Endometrium (tissue), 2 donors: Measurements from ENCODE around the gene GMDS.
"Not testable (repeated sequence)": the region's sequence is repeated elsewhere in the genome, so short reads cannot be mapped to it uniquely, and the experiment has no call there.

ENCODE experiments used
- FAIRE-seq: peaks from 2 replicates; lab custom pipeline; 2012; peaks lifted over from hg19 to GRCh38; lab: Jason Lieb, UNC
- donor health status: control.
- donor health status: control.

The GMDS gene

GRCh38 chr6:1770968-1771723 lies 474.3 kb downstream of the GMDS start:
- FAIRE-seq, result no peak

DNA sequence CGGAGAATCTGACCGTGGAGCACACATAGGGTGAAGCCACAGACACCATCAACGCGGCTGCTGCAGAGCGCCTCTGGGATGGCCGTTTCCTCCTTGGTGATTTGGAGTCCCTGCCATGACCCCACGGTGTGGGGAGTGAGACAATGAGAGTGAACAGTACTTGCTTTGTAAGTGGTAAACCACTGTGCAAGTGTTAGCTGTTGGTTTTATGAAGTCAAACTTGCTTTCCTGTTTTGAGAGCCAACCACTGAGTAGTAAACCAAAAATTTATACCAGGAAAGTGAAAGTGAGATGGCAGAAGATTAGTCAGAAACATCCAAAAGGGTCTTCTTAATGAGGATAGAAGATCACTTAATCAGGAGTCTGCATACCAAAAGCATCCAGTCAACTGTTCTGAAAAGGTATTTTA lies 475.0 kb downstream of the GMDS start:
- no peak for FAIRE-seq

DNA sequence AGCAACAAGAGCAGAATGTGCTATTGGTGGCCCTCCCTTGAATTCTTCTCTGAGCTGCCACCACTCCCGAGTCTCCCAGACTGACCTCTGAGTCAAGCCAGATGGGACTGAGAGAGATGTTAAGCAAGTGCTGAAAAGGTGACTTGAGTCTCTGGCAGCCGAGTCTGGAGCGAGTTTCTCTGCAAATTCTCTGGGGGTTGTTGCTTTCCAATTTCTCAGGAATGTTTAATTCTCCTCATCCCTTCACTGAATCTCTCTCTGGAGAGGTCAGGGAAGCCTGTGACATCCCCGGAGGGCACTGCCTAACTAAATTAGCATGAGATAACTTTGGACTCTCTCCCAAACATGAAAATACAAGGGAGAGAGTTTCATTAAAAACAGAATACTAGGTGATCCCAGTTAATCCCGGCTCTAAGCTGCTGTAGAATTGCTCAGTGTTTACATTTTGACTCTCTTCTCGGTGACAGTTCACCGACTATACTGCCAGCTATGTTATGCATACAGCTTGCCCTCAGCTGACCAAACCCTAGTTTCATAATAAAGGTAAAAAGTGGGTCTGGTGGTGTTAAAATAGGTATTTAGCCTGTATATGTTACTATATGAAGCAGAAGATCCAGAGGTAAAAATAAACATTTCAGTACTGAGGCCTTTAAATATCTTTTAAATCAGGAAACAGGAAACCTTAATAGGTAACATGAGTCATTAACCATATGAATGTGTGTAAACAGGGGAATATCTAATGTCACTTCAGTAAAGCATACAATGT lies 477.7 kb downstream of the GMDS start:
- no peak for FAIRE-seq

DNA sequence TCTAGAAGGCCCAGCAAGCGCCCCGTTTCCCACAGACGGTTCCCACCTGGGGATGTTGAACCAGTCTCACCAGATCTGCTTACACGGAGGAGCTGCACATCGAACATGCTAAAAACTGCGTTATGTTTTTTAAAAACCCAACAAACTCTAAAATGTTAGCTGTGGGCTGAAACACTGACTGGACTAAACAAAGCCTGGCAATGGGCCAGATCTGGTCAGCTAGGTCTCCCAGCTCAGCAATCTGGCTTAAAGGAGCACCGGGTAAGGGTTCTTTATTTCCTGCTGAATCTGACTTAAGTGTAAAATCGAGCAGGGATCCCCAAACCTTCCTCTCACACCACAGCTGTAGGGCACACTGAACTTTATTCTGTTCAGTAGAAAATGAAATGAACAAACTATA lies 478.8 kb downstream of the GMDS start:
- no peak for FAIRE-seq

DNA sequence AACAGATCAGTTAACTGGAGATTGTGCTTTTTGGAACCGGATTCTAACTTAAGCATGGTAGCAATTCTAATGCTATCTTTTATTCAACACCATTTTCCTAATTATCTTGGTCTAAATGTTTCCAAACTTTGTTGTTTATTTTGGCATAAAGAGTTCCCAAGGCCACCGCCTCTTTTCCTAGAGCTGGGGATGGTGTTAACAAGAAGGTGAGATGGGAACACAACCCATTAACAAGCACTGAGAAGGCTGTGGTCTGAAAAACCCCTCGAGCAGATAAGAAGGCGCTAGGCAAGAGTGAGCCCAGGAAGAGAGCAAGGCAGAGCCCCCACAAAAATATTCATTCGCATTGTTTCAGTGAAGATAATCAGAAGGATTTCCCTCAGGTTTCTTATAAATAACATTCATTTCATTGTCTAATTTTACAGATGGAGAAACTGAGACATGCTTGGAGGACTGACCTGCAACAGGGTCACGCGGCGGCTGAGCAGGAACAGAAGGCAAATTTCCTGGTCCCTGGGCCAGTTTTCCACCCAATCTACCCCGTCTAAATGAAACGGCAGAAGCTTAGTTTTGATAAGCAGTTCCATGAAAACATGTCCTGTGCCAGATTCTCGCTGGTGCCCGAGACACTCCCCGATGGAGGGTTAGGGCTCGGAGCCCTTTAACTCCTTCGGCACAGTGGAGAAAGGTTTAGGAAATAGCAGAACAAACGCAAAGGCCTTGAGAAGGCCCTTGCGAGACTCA lies 480.1 kb downstream of the GMDS start:
- FAIRE-seq, result no peak

- no peak for FAIRE-seq
These were observed 480.9 kb downstream of the GMDS start for GRCh38 chr6:1764397-1764987.

- no peak for FAIRE-seq
These were observed 482.0 kb downstream of the GMDS start for GRCh38 chr6:1763404-1763803.

- no peak for FAIRE-seq
These were observed 483.2 kb downstream of the GMDS start for GRCh38 chr6:1762203-1762602.

DNA sequence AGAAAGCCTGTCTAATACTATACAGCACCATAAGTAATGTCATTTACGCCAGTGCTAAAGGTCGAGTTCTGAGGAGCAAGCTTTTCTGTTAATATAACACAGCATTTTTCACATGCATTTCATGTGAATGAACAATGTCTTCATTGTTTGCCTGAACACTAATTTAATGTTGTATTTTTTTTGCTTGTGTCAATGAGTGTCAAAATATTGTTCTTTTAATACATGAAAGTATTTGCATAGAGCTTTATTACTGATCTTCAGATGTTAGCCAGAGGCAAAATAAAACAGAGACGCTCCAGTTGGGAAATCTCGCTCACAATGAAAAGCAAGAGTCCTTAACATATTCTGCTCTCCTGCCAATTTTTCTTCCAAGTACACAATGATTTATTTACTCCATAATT lies 483.9 kb downstream of the GMDS start:
- no peak for FAIRE-seq

- FAIRE-seq, result no peak
These were observed 484.5 kb downstream of the GMDS start for GRCh38 chr6:1760876-1761275.

GRCh38 chr6:1759870-1760269 lies 485.5 kb downstream of the GMDS start:
- no peak for FAIRE-seq

DNA sequence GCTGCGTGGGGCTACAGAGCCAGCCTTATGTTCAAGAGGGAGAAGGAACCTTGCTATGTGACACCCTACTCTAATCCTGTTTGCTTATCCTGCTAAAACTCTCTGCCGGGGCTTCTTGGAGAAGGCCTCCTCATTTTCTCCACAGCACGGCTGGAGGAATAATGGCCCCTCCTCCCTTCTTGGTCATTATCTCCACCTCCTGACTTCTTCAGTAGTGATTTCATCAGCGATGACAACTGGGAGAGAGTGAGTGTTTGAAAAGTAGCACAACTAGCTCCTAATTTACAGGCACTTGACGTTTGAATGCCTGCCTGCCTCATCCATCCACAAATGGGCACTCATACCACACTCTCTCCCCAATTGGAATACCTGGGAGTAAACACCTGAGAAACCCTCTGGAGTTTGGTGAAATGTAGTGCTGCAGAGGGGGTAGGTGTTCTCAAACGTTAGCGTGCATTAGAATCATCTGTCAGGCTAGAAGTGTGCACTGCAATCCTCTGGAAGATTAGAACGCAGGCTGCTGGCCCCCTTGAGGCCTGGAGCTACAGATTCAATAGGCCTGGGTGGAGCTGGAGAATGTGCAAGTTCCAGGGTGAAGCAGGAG lies 487.2 kb downstream of the GMDS start:
- no peak for FAIRE-seq

- FAIRE-seq, result no peak
These were observed 488.3 kb downstream of the GMDS start for GRCh38 chr6:1757131-1757530.

DNA sequence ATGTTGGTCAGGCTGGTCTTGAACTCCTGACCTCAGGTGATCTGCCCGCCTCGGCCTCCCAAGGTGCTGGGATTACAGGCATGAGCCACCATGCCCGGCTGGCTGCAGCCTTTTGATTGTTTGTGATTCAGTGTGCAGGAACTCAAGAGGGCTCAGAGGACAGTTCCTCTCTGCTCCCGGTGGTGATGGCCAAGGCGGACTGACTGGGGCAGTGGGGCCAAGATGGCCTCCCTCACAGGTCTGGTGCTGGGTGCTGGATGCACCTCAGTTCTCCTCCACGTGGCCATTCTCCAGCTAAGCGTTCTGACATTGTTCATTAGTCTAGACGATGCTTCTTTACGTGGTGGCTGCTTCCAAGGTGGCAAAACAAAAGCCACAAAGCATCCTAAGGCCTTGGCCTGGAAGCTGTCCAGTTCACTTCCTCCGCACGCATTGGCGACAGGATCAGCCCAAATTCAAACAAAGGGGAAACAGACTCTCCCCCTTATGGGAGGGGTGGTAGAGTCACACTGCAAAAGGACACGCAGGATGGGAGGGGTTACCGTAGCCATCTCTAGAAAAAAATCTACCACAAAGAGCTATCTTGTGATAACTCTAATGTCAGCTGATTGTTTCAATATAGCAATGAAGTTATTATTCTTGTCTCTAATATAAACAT lies 488.8 kb downstream of the GMDS start:
- FAIRE-seq, result no peak

DNA sequence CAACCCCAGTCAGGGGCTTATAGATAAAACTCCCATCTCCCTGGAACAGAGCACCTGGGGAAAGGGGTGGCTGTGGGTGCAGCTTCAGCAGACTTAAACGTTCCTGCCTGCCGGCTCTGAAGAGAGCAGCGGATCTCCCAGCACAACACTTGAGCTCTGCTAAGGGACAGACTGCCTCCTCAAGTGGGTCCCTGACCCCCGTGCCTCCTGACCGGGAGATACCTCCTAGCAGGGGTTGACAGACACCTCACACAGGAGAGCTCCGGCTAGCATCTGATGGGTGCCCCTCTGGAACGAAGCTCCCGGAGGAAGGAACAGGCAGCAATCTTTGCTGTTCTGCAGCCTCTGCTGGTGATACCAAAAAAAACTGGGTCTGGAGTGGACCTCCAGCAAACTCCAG lies 494.3 kb downstream of the GMDS start:
- FAIRE-seq, result not testable (repeated sequence)

DNA sequence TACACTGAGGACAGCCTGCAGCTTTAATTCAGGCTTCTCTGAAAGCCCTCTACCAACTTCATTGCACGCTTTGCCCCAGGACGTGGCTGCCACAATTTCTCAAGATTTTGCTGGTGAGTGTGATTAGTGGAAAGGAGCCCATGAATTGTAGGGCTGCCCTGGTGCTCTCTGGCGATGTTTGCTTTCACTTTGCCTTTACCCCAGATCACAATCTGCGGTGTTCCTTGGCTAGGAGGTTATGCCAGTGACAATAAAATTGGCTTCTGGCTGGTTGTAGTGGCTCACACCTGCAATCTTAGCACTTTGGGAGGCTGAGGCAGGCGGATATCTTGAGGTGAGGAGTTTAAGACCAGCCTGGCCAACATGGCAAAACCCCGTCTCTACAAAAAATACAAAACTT lies 496.4 kb downstream of the GMDS start:
- no peak for FAIRE-seq

DNA sequence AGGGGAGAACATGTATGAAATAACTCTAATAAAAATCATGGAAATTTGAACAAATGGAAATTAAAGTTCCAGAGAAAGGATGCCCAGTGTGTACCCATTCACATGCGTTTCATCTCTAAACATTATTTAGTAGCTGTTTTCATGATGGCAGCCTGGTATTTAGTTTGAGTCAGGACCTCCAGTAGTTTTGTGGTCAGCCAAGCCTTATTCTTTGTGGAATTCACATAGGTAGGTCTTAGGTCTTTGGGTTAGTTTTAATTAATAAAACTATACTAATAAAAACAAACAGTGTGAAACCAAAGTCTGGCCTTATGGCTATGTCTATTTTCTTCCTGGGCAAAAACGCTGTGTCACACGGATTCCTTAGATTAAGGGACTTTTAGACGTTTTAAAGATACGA lies 497.9 kb downstream of the GMDS start:
- no peak for FAIRE-seq

GRCh38 chr6:1747003-1747402 lies 498.4 kb downstream of the GMDS start:
- FAIRE-seq, result no peak

GRCh38 chr6:1745814-1746213 lies 499.6 kb downstream of the GMDS start:
- no peak for FAIRE-seq

DNA sequence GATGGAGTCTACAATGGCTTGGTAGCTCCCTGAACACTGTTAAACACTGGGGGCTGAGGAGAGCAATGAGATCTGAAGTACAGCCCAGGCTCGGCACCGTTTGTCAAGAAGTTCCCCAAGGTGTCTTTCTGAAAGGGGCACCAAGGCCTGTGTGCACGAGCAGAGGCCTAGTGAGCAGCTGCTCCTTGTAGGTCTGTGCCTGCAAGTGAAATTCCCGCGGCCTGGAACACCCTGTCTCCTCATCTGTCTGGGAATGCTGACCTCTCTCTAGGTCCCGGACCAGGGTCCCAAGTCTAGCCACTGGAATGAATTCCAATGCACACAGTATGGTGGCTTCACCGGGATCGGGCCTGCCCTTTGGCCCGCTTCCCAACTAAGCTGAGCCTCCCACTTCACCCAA lies 500.9 kb downstream of the GMDS start:
- no peak for FAIRE-seq

DNA sequence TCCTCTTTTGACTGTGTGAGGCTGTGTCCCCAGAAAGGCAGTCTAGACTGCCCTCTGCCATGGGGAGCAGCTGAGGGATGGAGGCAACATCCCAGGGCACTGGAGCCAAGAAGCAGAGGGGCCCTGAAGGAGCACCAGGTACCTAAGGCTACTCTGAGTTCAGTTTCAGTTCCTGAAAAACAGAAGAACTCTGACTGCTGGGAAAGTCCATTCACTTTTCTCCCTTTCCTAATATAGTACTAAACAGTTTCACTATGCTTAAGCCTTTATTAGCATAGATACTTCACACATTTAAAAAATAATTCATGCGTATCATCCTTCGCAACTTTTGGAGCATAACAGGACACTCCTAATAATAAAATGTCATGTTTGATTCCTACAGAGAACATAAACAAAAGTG lies 505.7 kb downstream of the GMDS start:
- no peak for FAIRE-seq

GRCh38 chr6:1739220-1739619 lies 506.2 kb downstream of the GMDS start:
- no peak for FAIRE-seq
